Measurements from ENCODE around the gene KCNK17. TPM values are rescaled to one million over a fixed set of nuclear protein-coding genes. Genes with fewer than 3 reads are reported as not detected.

The KCNK17 gene
- total RNA-seq, 1 experiment from 2014 or later, result not detected

- no peak for TF ChIP-seq CTCF (IDR thresholded peaks at IDR 0.05; ENCODE audit: unreplicated experiment)
- Mint-ChIP-seq H3K4me3 (ENCODE audit: low read depth, unreplicated experiment) (no peak overlapping the region), H3K27ac (ENCODE audit: unreplicated experiment) (no peak overlapping the region), H3K36me3 (ENCODE audit: insufficient read depth, unreplicated experiment) (no peaks in the 10 kb centered on the region), H3K4me1 (ENCODE audit: low read depth, unreplicated experiment) (peaks cover 9% of the 10 kb centered on the region), H3K9me3 (ENCODE audit: low read depth, unreplicated experiment) (no peaks in the 10 kb centered on the region), H3K27me3 (ENCODE audit: unreplicated experiment) (no peaks in the 10 kb centered on the region)
- no peak for DNase-seq
- BruUV-seq (replicated peaks), result no TSS peak
- intact Hi-C loops (cut with micrococcal nuclease; ENCODE audit: unreplicated experiment), result no loop called here
- CTCF ChIA-PET, result interaction anchor here (0.6 kb wide), 1 partner anchor 104 kb away, joined by 3 read pairs; no protein-coding TSS in a partner anchor
These were observed 40.8 kb downstream of the KCNK17 start for GRCh38 chr6:39273406-39273821.

GRCh38 chr6:39269961-39270360 is 44.3 kb downstream of the KCNK17 start:
- Mint-ChIP-seq H3K36me3 (ENCODE audit: insufficient read depth, unreplicated experiment) (no peaks in the 10 kb centered on the region), H3K4me3 (ENCODE audit: low read depth, unreplicated experiment) (no peak overlapping the region), H3K27me3 (ENCODE audit: unreplicated experiment) (no peaks in the 10 kb centered on the region), H3K9me3 (ENCODE audit: low read depth, unreplicated experiment) (no peaks in the 10 kb centered on the region), H3K27ac (ENCODE audit: unreplicated experiment) (no peak overlapping the region), H3K4me1 (ENCODE audit: low read depth, unreplicated experiment) (peaks cover 9% of the 10 kb centered on the region)
- TF ChIP-seq CTCF (IDR thresholded peaks at IDR 0.05; ENCODE audit: unreplicated experiment), result no peak
- intact Hi-C loops (cut with micrococcal nuclease; ENCODE audit: unreplicated experiment), result no loop called here
- DNase-seq, result no peak
- CTCF ChIA-PET, result interaction anchor here (0.6 kb wide), 1 partner anchor 25 kb away, joined by 3 read pairs; no protein-coding TSS in a partner anchor
- BruUV-seq (replicated peaks), result no TSS peak

- DNase-seq, result no peak
- Mint-ChIP-seq H3K27ac (ENCODE audit: unreplicated experiment) (no peak overlapping the region), H3K36me3 (ENCODE audit: insufficient read depth, unreplicated experiment) (no peaks in the 10 kb centered on the region), H3K27me3 (ENCODE audit: unreplicated experiment) (no peaks in the 10 kb centered on the region), H3K9me3 (ENCODE audit: low read depth, unreplicated experiment) (no peaks in the 10 kb centered on the region), H3K4me1 (ENCODE audit: low read depth, unreplicated experiment) (peaks cover 9% of the 10 kb centered on the region), H3K4me3 (ENCODE audit: low read depth, unreplicated experiment) (no peak overlapping the region)
- no TSS peak for BruUV-seq (replicated peaks)
- CTCF ChIA-PET, result interaction anchor here (0.6 to 0.7 kb wide), 2 partner anchors 20 to 26 kb away, joined by 3 read pairs; no protein-coding TSS in a partner anchor
- TF ChIP-seq CTCF (IDR thresholded peaks at IDR 0.05; ENCODE audit: unreplicated experiment), result no peak
- intact Hi-C loops (cut with micrococcal nuclease; ENCODE audit: unreplicated experiment), result no loop called here
These were observed 45.5 kb downstream of the KCNK17 start for GRCh38 chr6:39268721-39269120.

- intact Hi-C loops (cut with micrococcal nuclease; ENCODE audit: unreplicated experiment), result no loop called here
- peaks cover 9% of the 10 kb centered on the region for H3K4me1 Mint-ChIP-seq (ENCODE audit: low read depth, unreplicated experiment)
- CTCF ChIA-PET, result no interaction called here
These were observed 46.0 kb downstream of the KCNK17 start for GRCh38 chr6:39268171-39268570.

More at GRCh38 chr6:39268171-39268570, 46.0 kb downstream of the KCNK17 start:
- H3K27ac Mint-ChIP-seq (ENCODE audit: unreplicated experiment), result no peak overlapping the region
- H3K4me3 Mint-ChIP-seq (ENCODE audit: low read depth, unreplicated experiment), result no peak overlapping the region
- TF ChIP-seq CTCF (IDR thresholded peaks at IDR 0.05; ENCODE audit: unreplicated experiment), result no peak
- DNase-seq, result no peak
- H3K27me3 Mint-ChIP-seq (ENCODE audit: unreplicated experiment), result no peaks in the 10 kb centered on the region
- no peaks in the 10 kb centered on the region for H3K36me3 Mint-ChIP-seq (ENCODE audit: insufficient read depth, unreplicated experiment)
- no peaks in the 10 kb centered on the region for H3K9me3 Mint-ChIP-seq (ENCODE audit: low read depth, unreplicated experiment)
- no TSS peak for BruUV-seq (replicated peaks)
